ENCODE data around the gene MAP1A. TPM values are rescaled to one million over a fixed set of nuclear protein-coding genes. Genes with fewer than 3 reads are reported as not detected.
"Not testable (repeated sequence)": the region's sequence is repeated elsewhere in the genome, so short reads cannot be mapped to it uniquely, and the experiment has no call there.

Gene MAP1A
- total RNA-seq, 1 donor from 2014 or later: 182 TPM

- DNase-seq (ENCODE audit: low spot score): no peak
- intact Hi-C loops (cut with DNase I): no loop called here
These were observed 9.8 kb downstream of the MAP1A start for GRCh38 chr15:43527016-43527801.

GRCh38 chr15:43527802-43528541, 10.6 kb downstream of the MAP1A start:
- intact Hi-C loops (cut with DNase I): no loop called here
- DNase-seq (ENCODE audit: low spot score): no peak

GRCh38 chr15:43528542-43529007, 11.2 kb downstream of the MAP1A start:
- intact Hi-C loops (cut with DNase I): no loop called here
- DNase-seq (ENCODE audit: low spot score): no peak

GRCh38 chr15:43529141-43529540, 11.7 kb downstream of the MAP1A start:
- no peak for DNase-seq (ENCODE audit: low spot score)
- intact Hi-C loops (cut with DNase I): no loop called here

GRCh38 chr15:43529587-43530345, 12.4 kb downstream of the MAP1A start:
- intact Hi-C loops (cut with DNase I): no loop called here
- no peak for DNase-seq (ENCODE audit: low spot score)

- intact Hi-C loops (cut with DNase I): no loop called here
These were observed 13.7 kb downstream of the MAP1A start for GRCh38 chr15:43531018-43531670.

GRCh38 chr15:43532826-43533225, 15.4 kb downstream of the MAP1A start:
- intact Hi-C loops (cut with DNase I); DNase-seq (ENCODE audit: low spot score): not testable (repeated sequence)

More at GRCh38 chr15:43531018-43531670, 13.7 kb downstream of the MAP1A start:
- DNase-seq (ENCODE audit: low spot score): no peak

- intact Hi-C loops (cut with DNase I): no loop called here
- no peak for DNase-seq (ENCODE audit: low spot score)
These were observed 17.5 kb downstream of the MAP1A start for GRCh38 chr15:43534897-43535296.

GRCh38 chr15:43538091-43538490, 20.7 kb downstream of the MAP1A start:
- intact Hi-C loops (cut with DNase I): no loop called here
- DNase-seq (ENCODE audit: low spot score): no peak

GRCh38 chr15:43541785-43542184, 24.4 kb downstream of the MAP1A start:
- intact Hi-C loops (cut with DNase I): no loop called here
- DNase-seq (ENCODE audit: low spot score): no peak

- intact Hi-C loops (cut with DNase I): no loop called here
- DNase-seq (ENCODE audit: low spot score): no peak
These were observed 26.9 kb downstream of the MAP1A start for GRCh38 chr15:43544266-43544665.

GRCh38 chr15:43545426-43545825, 28.0 kb downstream of the MAP1A start:
- DNase-seq (ENCODE audit: low spot score): no peak
- intact Hi-C loops (cut with DNase I): no loop called here

GRCh38 chr15:43547539-43547938, 30.1 kb downstream of the MAP1A start:
- no peak for DNase-seq (ENCODE audit: low spot score)
- intact Hi-C loops (cut with DNase I): no loop called here

GRCh38 chr15:43550527-43551363, 33.3 kb downstream of the MAP1A start:
- intact Hi-C loops (cut with DNase I): no loop called here

GRCh38 chr15:43552256-43552655, 34.8 kb downstream of the MAP1A start:
- intact Hi-C loops (cut with DNase I): no loop called here
- DNase-seq (ENCODE audit: low spot score): no peak

More at GRCh38 chr15:43550527-43551363, 33.3 kb downstream of the MAP1A start:
- DNase-seq (ENCODE audit: low spot score): no peak

GRCh38 chr15:43552986-43553385, 35.6 kb downstream of the MAP1A start:
- no peak for DNase-seq (ENCODE audit: low spot score)
- intact Hi-C loops (cut with DNase I): no loop called here

GRCh38 chr15:43562753-43563152, 45.3 kb downstream of the MAP1A start:
- intact Hi-C loops (cut with DNase I); DNase-seq (ENCODE audit: low spot score): not testable (repeated sequence)

GRCh38 chr15:43563793-43564192, 46.4 kb downstream of the MAP1A start:
- DNase-seq (ENCODE audit: low spot score); intact Hi-C loops (cut with DNase I): not testable (repeated sequence)

- DNase-seq (ENCODE audit: low spot score); intact Hi-C loops (cut with DNase I): not testable (repeated sequence)
These were observed 49.2 kb downstream of the MAP1A start for GRCh38 chr15:43566615-43567014.

Measured in cardiac septum (tissue), 1 donor.